ENCODE measurements around the gene MRPS5.
"Not testable (repeated sequence)": the region's sequence is repeated elsewhere in the genome, so short reads cannot be mapped to it uniquely, and the experiment has no call there.

The MRPS5 gene

GRCh38 chr2:95121407-95122196 lies at the start of gene MRPS5:
MRPS5 (minus strand) TSS chr2:95121808; CDS start chr2:95121791, 17 bp downstream.
- DNase-seq, result peak; percentile 80

- DNase-seq, result no peak
Observed at GRCh38 chr2:95166065-95166763, 44.6 kb upstream of the MRPS5 start.

- DNase-seq, result peak; percentile 98
Observed at GRCh38 chr2:95165371-95166064, 43.9 kb upstream of the MRPS5 start, which contains the start of gene ZNF2. ZNF2 (plus strand) TSS chr2:95165809; CDS start chr2:95176227, 10,418 bp downstream.

GRCh38 chr2:95165030-95165370 lies 43.4 kb upstream of the MRPS5 start:
- DNase-seq, result no peak

GRCh38 chr2:95159690-95160449 lies 38.3 kb upstream of the MRPS5 start, which contains the start of gene ZNF514:
ZNF514 (minus strand) TSS chr2:95159848; CDS start chr2:95153253, 6,595 bp downstream.
- peak; percentile 72 for DNase-seq

GRCh38 chr2:95158891-95159619 lies 37.4 kb upstream of the MRPS5 start:
- DNase-seq, result peak; percentile 51

- DNase-seq, result no peak
Observed at GRCh38 chr2:95158441-95158840, 36.8 kb upstream of the MRPS5 start.

- DNase-seq, result no peak
Observed at GRCh38 chr2:95149397-95149984, 27.9 kb upstream of the MRPS5 start.

- no peak for DNase-seq
Observed at GRCh38 chr2:95143838-95144237, 22.2 kb upstream of the MRPS5 start.

GRCh38 chr2:95138702-95139101 lies 17.1 kb upstream of the MRPS5 start:
- DNase-seq, result no peak

GRCh38 chr2:95122197-95122551 lies 566 bp upstream of the MRPS5 start:
- peak; percentile 14 for DNase-seq

- DNase-seq, result no peak
Observed at GRCh38 chr2:95121093-95121406, 558 bp downstream of the MRPS5 start.

- peak; percentile 71 for DNase-seq
Observed at GRCh38 chr2:95115418-95115817, 6.2 kb downstream of the MRPS5 start.

GRCh38 chr2:95113464-95113863 lies 8.1 kb downstream of the MRPS5 start:
- no peak for DNase-seq

- DNase-seq, result no peak
Observed at GRCh38 chr2:95110395-95110794, 11.2 kb downstream of the MRPS5 start.

GRCh38 chr2:95109260-95109659 lies 12.3 kb downstream of the MRPS5 start:
- DNase-seq, result no peak

GRCh38 chr2:95106081-95106480 lies 15.5 kb downstream of the MRPS5 start:
- DNase-seq, result no peak

GRCh38 chr2:95104606-95105005 lies 17.0 kb downstream of the MRPS5 start:
- no peak for DNase-seq

GRCh38 chr2:95099910-95100309 lies 21.7 kb downstream of the MRPS5 start:
- DNase-seq, result no peak

- not testable (repeated sequence) for DNase-seq
Observed at GRCh38 chr2:95098273-95098672, 23.3 kb downstream of the MRPS5 start.

GRCh38 chr2:95091885-95092555 lies 29.6 kb downstream of the MRPS5 start:
- no peak for DNase-seq
